Left lung (tissue), 10 donors: ENCODE measurements around the gene CSTPP1. TPM values are rescaled to one million over a fixed set of nuclear protein-coding genes. Genes with fewer than 3 reads are reported as not detected.
A peak's percentile ranks its signal among the peaks of the same experiment; 100 is the strongest.
"Not testable (repeated sequence)": the region's sequence is repeated elsewhere in the genome, so short reads cannot be mapped to it uniquely, and the experiment has no call there.

Experiments
- ATAC-seq: fragments of 200-7000 bp; cut with Tn5 transposase; one replicate; pipeline ENCODE4 v1.9.1; 2020; ENCODE audit warnings: moderate library complexity
- DNase-seq, 4 donors: peaks; one replicate each; pipeline ENCODE4 v3.0.0-alpha.2; 2013 to 2020
- H3K27ac ChIP-seq, 2 donors: fragments of 200-600 bp; sonication (generic) in 1 of 2; one replicate each; pipeline versions ENCODE4 v1.5.0 to v1.8.0; 2020 to 2021
- H3K27me3 ChIP-seq, 2 donors: fragments of 200-600 bp; sonication (generic) in 1 of 2; one replicate each; pipeline versions ENCODE4 v1.5.0 to v1.8.0; 2020 to 2021
- H3K36me3 ChIP-seq, 2 donors: fragments of 200-600 bp; sonication (generic) in 1 of 2; one replicate each; pipeline versions ENCODE4 v1.5.0 to v1.8.0; 2020 to 2021
- H3K4me1 ChIP-seq, 2 donors: fragments of 200-600 bp; one replicate each; pipeline ENCODE4 v1.8.0; 2021
- H3K4me3 ChIP-seq, 2 donors: fragments of 200-600 bp; sonication (generic) in 1 of 2; one replicate each; pipeline versions ENCODE4 v1.5.0 to v1.8.0; 2020 to 2021; ENCODE audit warnings: mild to moderate bottlenecking in 1 of 2
- H3K9me3 ChIP-seq, 2 donors: fragments of 200-600 bp; sonication (generic) in 1 of 2; one replicate each; pipeline versions ENCODE4 v1.5.0 to v1.8.0; 2020 to 2021
- intact Hi-C, 2 donors: fragments of 100-400 bp; cut with DNase I; formaldehyde crosslinking; loops; one replicate each; pipeline versions ENCODE4 v1.11.2 to v1.14.2; 2022
- polyA plus RNA-seq, 6 donors: library from polyadenylated mRNA; unstranded; fragments of 120-200 nt; gene quantifications; one replicate each; pipeline ENCODE4 v1.2.1, GENCODE V29; 2013; ENCODE audit not compliant: insufficient read length in 6 of 6
- total RNA-seq, 2 donors: library from RNA; stranded (reverse); fragmentation: NEBNext Ultra II Directional; extraction: Animal tissue kit (Norgen Biotek cat#: 25700); gene quantifications; one replicate each; pipeline ENCODE4 v1.2.1, GENCODE V29; 2021
- TF ChIP-seq, protein P1 (sequence below), 2 donors: fragments of 200-600 bp; sonication (generic) in 1 of 2; IDR thresholded peaks; one replicate each; pipeline versions ENCODE4 v1.5.0 to v1.8.0; 2021; ENCODE audit warnings: antibody characterized with exemption in 2 of 2
- donor health status: DM: no; HTN: yes; CAD: no.
- donor health status: DM: no; HTN: no; CAD: no.

CSTPP1 gene
- total and polyA plus RNA-seq, 8 donors = 28.7 to 56.0 (median 51.4) TPM

DNA sequence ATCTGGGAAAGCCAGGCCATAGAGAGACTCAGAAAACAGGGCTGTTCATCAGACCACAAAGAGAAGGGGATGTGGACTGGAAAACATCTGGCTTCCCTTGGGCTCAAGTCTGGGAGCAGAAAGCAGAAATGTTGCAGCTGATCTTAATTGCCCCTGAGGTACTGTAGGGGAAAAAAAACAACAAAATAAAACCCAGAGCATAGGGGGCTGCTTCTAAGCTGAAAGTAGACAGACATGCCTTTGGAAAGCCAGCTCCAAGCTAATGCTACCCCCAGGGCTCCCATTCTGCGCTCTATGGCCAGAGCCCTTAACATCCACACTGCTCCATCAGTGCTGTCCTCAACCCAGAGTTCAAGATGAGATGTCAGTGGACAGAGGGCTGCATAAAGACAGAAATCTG, 251.7 kb downstream of the CSTPP1 start:
- no peak for ATAC-seq
- peak in 1 of 4 donors; percentile 25 for DNase-seq
- no peak overlapping the region for H3K4me3 ChIP-seq
- intact Hi-C loops = no loop called here
- H3K36me3 ChIP-seq = no peaks in the 10 kb centered on the region
- H3K27ac ChIP-seq = peak overlapping the region; percentile 35 to 49
- TF ChIP-seq, protein P1, sequence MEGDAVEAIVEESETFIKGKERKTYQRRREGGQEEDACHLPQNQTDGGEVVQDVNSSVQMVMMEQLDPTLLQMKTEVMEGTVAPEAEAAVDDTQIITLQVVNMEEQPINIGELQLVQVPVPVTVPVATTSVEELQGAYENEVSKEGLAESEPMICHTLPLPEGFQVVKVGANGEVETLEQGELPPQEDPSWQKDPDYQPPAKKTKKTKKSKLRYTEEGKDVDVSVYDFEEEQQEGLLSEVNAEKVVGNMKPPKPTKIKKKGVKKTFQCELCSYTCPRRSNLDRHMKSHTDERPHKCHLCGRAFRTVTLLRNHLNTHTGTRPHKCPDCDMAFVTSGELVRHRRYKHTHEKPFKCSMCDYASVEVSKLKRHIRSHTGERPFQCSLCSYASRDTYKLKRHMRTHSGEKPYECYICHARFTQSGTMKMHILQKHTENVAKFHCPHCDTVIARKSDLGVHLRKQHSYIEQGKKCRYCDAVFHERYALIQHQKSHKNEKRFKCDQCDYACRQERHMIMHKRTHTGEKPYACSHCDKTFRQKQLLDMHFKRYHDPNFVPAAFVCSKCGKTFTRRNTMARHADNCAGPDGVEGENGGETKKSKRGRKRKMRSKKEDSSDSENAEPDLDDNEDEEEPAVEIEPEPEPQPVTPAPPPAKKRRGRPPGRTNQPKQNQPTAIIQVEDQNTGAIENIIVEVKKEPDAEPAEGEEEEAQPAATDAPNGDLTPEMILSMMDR (IDR thresholded peaks at IDR 0.05) = no peak
- H3K9me3 ChIP-seq = no peaks in the 10 kb centered on the region
- H3K4me1 ChIP-seq = peaks cover 18 to 30% of the 10 kb centered on the region in 2 donors
- H3K27me3 ChIP-seq = peaks cover 4 to 58% of the 10 kb centered on the region in 2 donors

DNA sequence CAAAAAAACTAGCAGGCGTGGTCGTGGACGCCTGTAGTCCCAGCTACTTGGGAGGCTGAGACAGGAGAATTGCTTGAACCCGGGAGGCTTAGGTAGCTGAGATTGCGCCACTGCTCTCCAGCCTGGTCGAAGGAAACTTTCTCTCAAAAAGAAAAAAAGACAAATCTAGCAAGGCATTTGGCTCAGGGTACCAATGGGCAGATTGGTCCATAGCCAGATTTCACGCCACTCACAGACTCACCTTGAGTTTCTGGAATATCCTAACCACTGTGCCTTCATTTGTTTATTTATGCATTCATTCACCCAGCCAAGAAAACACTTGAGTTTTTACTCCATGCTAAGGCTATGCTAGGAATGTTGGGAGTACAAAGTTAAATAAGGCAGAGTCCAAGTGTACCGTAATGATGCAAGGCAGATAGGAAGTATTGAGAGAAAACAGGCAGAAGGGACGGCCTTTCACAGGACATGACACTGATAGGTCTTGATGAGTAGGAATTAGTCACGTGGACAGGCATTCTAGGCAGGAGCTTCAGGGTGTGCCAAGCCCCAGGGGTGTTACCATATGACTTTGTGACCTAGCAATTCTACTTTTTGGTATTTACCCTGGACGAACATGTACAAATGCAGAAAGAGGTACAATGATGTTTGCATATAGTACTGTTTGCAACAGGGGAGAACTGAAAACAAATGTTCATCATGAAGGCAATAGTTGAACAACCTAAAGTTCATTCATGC, 252.7 kb downstream of the CSTPP1 start:
- Histone ChIP-seq H3K4me1 (peaks cover 18 to 30% of the 10 kb centered on the region in 2 donors), H3K9me3 (no peaks in the 10 kb centered on the region), H3K4me3 (no peak overlapping the region), H3K27me3 (peaks cover 4 to 51% of the 10 kb centered on the region in 2 donors), H3K27ac (peak overlapping the region in 1 of 2 donors; percentile 50), H3K36me3 (no peaks in the 10 kb centered on the region)
- TF ChIP-seq, protein P1 (IDR thresholded peaks at IDR 0.05) = no peak
- intact Hi-C loops = no loop called here
- peak; percentile 38 for ATAC-seq
- peak in 1 of 4 donors; percentile 58 for DNase-seq

DNA sequence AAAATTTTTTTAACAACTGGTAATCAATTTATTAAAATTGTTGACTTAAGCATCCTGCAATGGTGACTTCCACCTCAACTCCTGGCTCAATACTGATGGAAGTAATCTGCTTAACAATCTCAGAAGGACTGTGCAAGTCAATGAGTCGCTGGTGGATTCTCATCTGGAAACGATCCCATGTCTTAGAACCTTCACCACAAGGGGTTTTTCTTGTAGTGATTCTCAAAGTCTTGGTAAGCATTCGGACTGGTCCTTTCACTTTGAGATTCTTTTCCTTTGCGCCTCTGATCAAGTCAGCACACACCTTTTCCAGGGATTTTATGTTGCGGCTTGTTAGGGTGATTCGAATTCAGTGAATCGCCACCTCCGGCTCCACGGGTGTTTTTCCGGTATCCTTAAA, 254.6 kb downstream of the CSTPP1 start:
- H3K4me3 ChIP-seq, H3K9me3 ChIP-seq, H3K36me3 ChIP-seq, ATAC-seq, H3K27ac ChIP-seq, intact Hi-C loops, DNase-seq: not testable (repeated sequence)
- H3K4me1 ChIP-seq = peaks cover 12 to 22% of the 10 kb centered on the region in 2 donors
- peaks cover 0 to 32% of the 10 kb centered on the region in 2 donors for H3K27me3 ChIP-seq

DNA sequence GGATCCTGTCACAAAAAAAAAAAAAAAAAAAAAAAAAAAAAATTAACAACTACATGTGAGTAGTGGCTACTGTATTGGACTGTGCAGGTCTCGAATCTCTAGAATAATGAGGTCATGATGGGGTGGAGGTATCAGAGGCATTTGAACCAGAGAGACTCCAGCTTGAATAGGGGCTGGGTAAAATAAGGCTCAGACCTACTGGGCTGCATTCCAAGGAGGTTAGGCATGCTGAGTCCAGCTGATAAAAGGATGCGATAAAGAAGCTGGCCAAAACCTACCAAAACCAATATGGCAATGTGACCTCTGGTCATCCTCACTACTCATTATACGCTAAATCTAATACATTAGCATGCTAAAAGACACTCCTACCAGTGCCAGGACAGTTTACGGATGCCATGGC, 255.6 kb downstream of the CSTPP1 start:
- no peak overlapping the region for H3K27ac ChIP-seq
- no peaks in the 10 kb centered on the region for H3K9me3 ChIP-seq
- no peaks in the 10 kb centered on the region for H3K36me3 ChIP-seq
- TF ChIP-seq, protein P1 (IDR thresholded peaks at IDR 0.05) = no peak
- no peak overlapping the region for H3K4me3 ChIP-seq
- intact Hi-C loops = no loop called here
- H3K4me1 ChIP-seq = peaks cover 12 to 14% of the 10 kb centered on the region in 2 donors
- peaks cover 0 to 23% of the 10 kb centered on the region in 2 donors for H3K27me3 ChIP-seq
- ATAC-seq (no peak), DNase-seq (no peak)

DNA sequence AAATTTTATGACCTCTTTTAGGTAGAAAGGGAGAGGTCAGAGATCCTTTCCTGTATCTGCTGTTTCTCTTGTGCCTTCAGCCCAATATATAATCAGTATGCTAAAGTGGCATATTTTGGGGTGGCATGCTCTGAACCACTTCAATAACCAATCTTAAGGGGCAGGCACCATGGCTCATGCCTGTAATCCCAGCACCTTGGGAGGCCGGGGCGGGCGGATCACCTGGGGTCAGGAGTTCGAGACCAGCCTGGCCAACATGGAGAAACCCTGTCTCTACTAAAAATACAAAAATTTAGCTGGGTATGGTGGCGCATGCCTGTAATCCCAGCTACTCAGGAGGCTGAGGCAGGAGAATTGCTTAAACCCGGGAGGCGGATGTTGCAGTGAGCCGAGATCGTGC, 261.6 kb downstream of the CSTPP1 start:
- intact Hi-C loops = not testable (repeated sequence)

DNA sequence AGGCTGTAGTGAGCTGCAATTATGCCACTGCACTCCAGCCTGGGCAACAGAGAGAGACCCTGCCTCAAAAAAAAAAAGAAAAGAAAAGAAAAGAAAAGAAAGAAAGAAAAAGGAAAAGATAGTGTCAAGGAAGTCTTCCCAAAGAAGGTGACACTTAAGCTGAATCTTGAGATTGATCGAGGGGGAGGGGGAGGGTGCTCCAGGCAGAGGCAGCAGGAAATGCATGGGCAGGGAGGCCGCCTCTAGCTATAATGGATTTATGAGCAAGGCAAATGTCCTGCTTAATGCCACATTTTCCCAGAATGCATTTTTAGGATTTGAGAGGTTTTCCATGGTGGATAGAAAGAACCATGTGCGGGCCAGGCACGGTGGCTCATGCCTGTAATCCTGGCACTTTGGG, 264.5 kb downstream of the CSTPP1 start:
- TF ChIP-seq, protein P1 (IDR thresholded peaks at IDR 0.05) = no peak
- no peak overlapping the region for H3K27ac ChIP-seq
- no peaks in the 10 kb centered on the region for H3K36me3 ChIP-seq
- no peaks in the 10 kb centered on the region for H3K27me3 ChIP-seq
- H3K4me1 ChIP-seq = no peaks in the 10 kb centered on the region
- no peaks in the 10 kb centered on the region for H3K9me3 ChIP-seq
- DNase-seq (no peak), ATAC-seq (no peak)
- no peak overlapping the region for H3K4me3 ChIP-seq
- intact Hi-C loops = no loop called here

More for the DNA sequence above, 261.6 kb downstream of the CSTPP1 start:
- H3K9me3 ChIP-seq, H3K4me1 ChIP-seq, H3K27ac ChIP-seq, H3K27me3 ChIP-seq, ATAC-seq, DNase-seq, H3K36me3 ChIP-seq, H3K4me3 ChIP-seq: not testable (repeated sequence)
